GM12891 (cell line): ENCODE measurements around the gene PDGFB.

ENCODE experiments used
- POLR2A ChIP-seq: IDR thresholded peaks from 2 replicates; pipeline ENCODE4 v1.6.1; 2011; ENCODE audit warnings: low read depth, low read length, control low read depth
- TAF1 ChIP-seq: IDR thresholded peaks from 2 replicates; pipeline ENCODE4 v1.6.1; 2011; ENCODE audit warnings: low read depth, low read length, control low read depth

- TF ChIP-seq POLR2A: no peak
- TF ChIP-seq TAF1: no peak
These were observed 21.6 kb downstream of the PDGFB start for GRCh38 chr22:39223091-39223710.
